ENCODE results near the gene PIGS. TPM values are rescaled to one million over a fixed set of nuclear protein-coding genes. Genes with fewer than 3 reads are reported as not detected.

The PIGS gene
- polyA plus RNA-seq, 1 experiment, result 51.8 TPM

DNA sequence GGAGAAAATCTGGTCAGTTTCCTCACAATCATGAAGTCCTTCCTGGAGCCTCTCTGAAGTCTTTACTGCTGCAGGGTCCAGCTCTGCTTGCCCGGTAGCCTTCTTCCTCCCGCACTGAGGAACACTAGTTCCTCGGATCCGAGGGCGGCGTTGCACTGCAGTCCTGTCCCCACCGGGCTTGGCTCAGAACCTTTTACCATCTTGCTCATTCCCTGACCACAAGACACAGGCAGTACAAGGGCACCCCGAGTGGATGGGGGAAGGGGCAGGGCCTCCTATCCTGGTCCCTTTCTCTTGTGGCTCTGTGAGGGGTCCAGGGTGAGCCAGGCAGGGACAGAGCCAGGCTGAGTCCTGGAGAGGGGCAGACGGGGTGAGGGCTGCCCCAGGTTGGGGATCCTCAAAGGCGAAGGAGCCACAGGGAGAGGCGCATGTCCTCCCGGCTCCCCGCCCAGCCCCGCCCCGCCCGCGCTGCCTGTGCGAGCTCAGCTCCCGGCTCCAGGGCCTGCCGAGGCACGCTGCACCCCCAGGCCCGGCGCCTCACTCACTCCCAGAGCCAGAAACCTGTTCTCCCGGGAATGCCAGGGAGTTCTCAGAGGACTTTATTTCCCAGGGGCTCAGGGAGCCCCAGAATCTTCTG lies 63.6 kb downstream of the PIGS start:
- no peak overlapping the region for H3K4me3 ChIP-seq (ENCODE audit: low read depth, low read length)
- CTCF ChIA-PET, result interaction anchor here (0.7 kb wide), 1 partner anchor 33 kb away, joined by 3 read pairs; no protein-coding TSS in a partner anchor
- H3K9me3 ChIP-seq (ENCODE audit: control insufficient read depth, insufficient read depth, low read length), result no peaks in the 10 kb centered on the region
- DNase-seq (ENCODE audit: low read depth, low spot score), result no peak
- H3K27me3 ChIP-seq (ENCODE audit: control insufficient read depth, insufficient read depth, low read length), result peaks cover 80% of the 10 kb centered on the region
- H3K27ac ChIP-seq (ENCODE audit: low read depth, low read length), result no peak overlapping the region
- POLR2A ChIA-PET, result no interaction called here
- TF ChIP-seq, protein P1, sequence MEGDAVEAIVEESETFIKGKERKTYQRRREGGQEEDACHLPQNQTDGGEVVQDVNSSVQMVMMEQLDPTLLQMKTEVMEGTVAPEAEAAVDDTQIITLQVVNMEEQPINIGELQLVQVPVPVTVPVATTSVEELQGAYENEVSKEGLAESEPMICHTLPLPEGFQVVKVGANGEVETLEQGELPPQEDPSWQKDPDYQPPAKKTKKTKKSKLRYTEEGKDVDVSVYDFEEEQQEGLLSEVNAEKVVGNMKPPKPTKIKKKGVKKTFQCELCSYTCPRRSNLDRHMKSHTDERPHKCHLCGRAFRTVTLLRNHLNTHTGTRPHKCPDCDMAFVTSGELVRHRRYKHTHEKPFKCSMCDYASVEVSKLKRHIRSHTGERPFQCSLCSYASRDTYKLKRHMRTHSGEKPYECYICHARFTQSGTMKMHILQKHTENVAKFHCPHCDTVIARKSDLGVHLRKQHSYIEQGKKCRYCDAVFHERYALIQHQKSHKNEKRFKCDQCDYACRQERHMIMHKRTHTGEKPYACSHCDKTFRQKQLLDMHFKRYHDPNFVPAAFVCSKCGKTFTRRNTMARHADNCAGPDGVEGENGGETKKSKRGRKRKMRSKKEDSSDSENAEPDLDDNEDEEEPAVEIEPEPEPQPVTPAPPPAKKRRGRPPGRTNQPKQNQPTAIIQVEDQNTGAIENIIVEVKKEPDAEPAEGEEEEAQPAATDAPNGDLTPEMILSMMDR (IDR thresholded peaks at IDR 0.05; ENCODE audit: low read depth, low read length), result no peak

DNA sequence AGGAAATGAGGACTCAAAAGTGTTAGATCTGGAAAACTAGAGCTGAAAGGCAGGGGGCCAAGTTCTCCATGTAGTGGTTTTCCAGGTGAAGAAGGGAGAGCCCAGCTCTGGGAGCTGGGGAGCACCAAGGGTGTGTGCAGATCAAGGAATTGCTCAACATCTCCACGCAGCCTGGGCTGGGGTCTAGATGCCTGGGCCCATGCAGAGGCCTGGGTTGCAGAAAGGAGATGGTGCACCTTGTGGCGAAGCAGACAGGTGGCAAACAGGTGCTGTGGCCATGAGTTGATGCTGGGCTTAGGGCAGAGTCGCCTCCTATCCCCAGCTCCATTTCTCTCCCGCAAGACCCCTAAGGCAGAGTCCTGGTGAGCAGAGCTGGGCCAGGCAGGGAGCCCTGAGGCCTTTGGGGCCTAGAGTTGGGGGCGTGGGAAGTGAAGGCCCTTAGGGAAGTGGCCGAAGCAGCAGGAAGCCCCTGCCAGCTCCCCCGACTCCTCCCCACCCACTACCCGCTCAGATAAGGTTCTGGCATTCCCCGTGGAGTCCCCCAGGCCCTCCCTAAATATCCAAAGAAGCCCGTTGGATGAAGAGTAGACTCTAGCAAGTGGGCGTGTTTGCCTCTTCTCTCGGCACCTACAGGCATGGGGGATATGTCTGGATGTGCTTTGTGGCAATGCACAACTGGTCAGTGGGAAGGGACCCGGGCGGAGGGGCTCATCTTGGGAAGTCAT lies 64.4 kb downstream of the PIGS start:
- Histone ChIP-seq H3K27me3 (ENCODE audit: control insufficient read depth, insufficient read depth, low read length) (peaks cover 79% of the 10 kb centered on the region), H3K9me3 (ENCODE audit: control insufficient read depth, insufficient read depth, low read length) (no peaks in the 10 kb centered on the region), H3K4me3 (ENCODE audit: low read depth, low read length) (no peak overlapping the region), H3K27ac (ENCODE audit: low read depth, low read length) (no peak overlapping the region)
- no peak for DNase-seq (ENCODE audit: low read depth, low spot score)
- ChIA-PET CTCF (no interaction called here), POLR2A (no interaction called here)
- TF ChIP-seq, protein P1 (IDR thresholded peaks at IDR 0.05; ENCODE audit: low read depth, low read length), result no peak

DNA sequence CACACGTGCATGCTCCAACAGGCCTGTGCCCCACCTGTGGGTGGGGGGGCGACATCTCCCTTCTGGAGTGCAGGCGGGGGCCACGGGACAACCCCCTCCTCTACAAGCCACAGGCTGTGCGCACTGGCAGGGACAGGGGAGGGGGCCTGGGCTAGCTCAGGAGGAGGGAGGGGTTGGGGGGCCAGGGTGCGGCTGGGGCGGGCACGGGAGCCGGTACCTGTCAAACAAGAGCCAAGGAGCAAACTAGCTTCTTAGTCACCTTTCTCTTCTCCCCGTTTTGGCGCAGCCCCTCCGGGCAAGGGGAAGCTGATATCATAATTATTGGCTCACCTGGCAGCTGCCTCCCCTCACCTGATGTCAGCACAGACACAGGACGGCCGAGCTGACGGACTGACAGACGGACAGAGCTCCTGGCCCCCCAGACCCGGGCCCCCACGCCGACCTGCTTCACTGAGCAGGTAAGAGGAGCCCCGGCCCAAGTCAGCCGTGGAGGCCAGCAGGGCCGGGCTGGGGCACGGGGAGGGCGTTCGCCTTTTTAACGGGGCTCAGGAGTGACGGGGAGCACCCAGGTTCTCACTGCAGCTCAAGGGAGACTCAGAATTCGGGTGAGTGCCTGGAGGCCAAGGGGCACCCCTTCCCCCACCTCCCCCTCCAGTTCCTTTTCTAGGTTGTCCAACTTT lies 65.2 kb downstream of the PIGS start, which contains the start of gene FOXN1:
TSS of gene FOXN1 (plus strand) at position 363 of the 680 bp plus-strand sequence. CDS start 17,622 bp downstream, outside the sequence.
- DNase-seq (ENCODE audit: low read depth, low spot score), result no peak
- peaks cover 81% of the 10 kb centered on the region for H3K27me3 ChIP-seq (ENCODE audit: control insufficient read depth, insufficient read depth, low read length)
- TF ChIP-seq, protein P1 (IDR thresholded peaks at IDR 0.05; ENCODE audit: low read depth, low read length), result no peak
- POLR2A ChIA-PET, result no interaction called here
- no peak within 1 kb of the TSS for H3K4me3 ChIP-seq (ENCODE audit: low read depth, low read length)
- no peaks in the 10 kb centered on the region for H3K9me3 ChIP-seq (ENCODE audit: control insufficient read depth, insufficient read depth, low read length)
- CTCF ChIA-PET, result interaction anchor here (1.2 kb wide), 1 partner anchor 35 kb away, joined by 3 read pairs; no protein-coding TSS in a partner anchor
- H3K27ac ChIP-seq (ENCODE audit: low read depth, low read length), result no peak within 1 kb of the TSS

DNA sequence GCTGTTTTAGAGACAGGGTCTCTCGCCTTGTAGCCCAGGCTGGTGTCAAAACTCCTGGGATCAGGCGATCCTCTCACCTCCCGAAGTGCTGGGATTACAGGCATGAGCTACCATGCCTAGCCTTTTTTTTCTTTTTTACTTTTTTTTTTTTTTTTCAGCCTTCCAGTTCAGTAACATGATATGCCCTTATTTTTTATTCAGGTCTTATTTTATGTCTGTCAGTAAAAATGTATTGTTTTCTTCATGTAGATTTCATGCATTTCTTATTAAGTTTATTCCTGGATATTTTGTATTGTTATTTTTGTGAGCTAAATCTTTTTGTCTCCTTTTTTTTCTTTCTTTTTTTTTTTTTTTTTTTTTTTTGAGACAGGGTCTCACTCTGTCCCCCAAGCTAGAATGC lies 67.9 kb downstream of the PIGS start:
- no peak overlapping the region for H3K27ac ChIP-seq (ENCODE audit: low read depth, low read length)
- TF ChIP-seq, protein P1 (IDR thresholded peaks at IDR 0.05; ENCODE audit: low read depth, low read length), result no peak
- ChIA-PET CTCF (interaction anchor here (0.7 to 2.5 kb wide), 5 partner anchors 9 to 95 kb away, joined by 3 to 19 read pairs (median 7); no protein-coding TSS in a partner anchor), POLR2A (interaction anchor here (1.0 kb wide), 1 partner anchor 29 kb away, joined by 3 read pairs; no protein-coding TSS in a partner anchor)
- H3K9me3 ChIP-seq (ENCODE audit: control insufficient read depth, insufficient read depth, low read length), result no peaks in the 10 kb centered on the region; the same call in 1 of the 2 replicates
- DNase-seq (ENCODE audit: low read depth, low spot score), result no peak
- H3K27me3 ChIP-seq (ENCODE audit: control insufficient read depth, insufficient read depth, low read length), result peaks cover 75% of the 10 kb centered on the region
- H3K4me3 ChIP-seq (ENCODE audit: low read depth, low read length), result no peak overlapping the region

Other genes with a start within 250 kb of the PIGS start
- 43.5 and 67.1 TPM in 2 replicates for gene IFT20, start 236.1 kb downstream of the PIGS start, polyA plus RNA-seq (2011; rRNA removed)
- gene TNFAIP1, start 235.8 kb downstream of the PIGS start, polyA plus RNA-seq (2011; rRNA removed), result 51.2 and 64.7 TPM in 2 replicates
- gene POLDIP2, start 214.0 kb downstream of the PIGS start, polyA plus RNA-seq (2011; rRNA removed), result 84.7 and 97.7 TPM in 2 replicates
- not detected in 2 replicates for gene SEBOX, start 206.3 kb downstream of the PIGS start, polyA plus RNA-seq (2011; rRNA removed)
- 0.53 and 1.3 TPM in 2 replicates for gene VTN, start 201.2 kb downstream of the PIGS start, polyA plus RNA-seq (2011; rRNA removed)
- 6.2 and 6.7 TPM in 2 replicates for gene SARM1, start 199.8 kb downstream of the PIGS start, polyA plus RNA-seq (2011; rRNA removed)
- gene SLC46A1, start 165.3 kb downstream of the PIGS start, polyA plus RNA-seq (2011; rRNA removed), result 2.5 and 3.4 TPM in 2 replicates
- gene SLC13A2, start 97.9 kb downstream of the PIGS start, polyA plus RNA-seq (2011; rRNA removed), result not detected in 2 replicates
- gene FOXN1, start 65.2 kb downstream of the PIGS start, polyA plus RNA-seq (2011; rRNA removed), result not detected in 2 replicates
- 51.2 and 54.3 TPM in 2 replicates for gene UNC119, start 18.9 kb downstream of the PIGS start, polyA plus RNA-seq (2011; rRNA removed)
- 46.3 and 48.6 TPM in 2 replicates for gene ALDOC, start 5.4 kb upstream of the PIGS start, polyA plus RNA-seq (2011; rRNA removed)
- gene SPAG5, start 27.5 kb upstream of the PIGS start, polyA plus RNA-seq (2011; rRNA removed), result 17.0 and 17.4 TPM in 2 replicates
- 4.6 and 6.0 TPM in 2 replicates for gene RSKR, start 42.7 kb upstream of the PIGS start, polyA plus RNA-seq (2011; rRNA removed)
- 141 and 156 TPM in 2 replicates for gene BLTP2, start 73.6 kb upstream of the PIGS start, polyA plus RNA-seq (2011; rRNA removed)
- gene SDF2, start 90.4 kb upstream of the PIGS start, polyA plus RNA-seq (2011; rRNA removed), result 76.1 and 79.4 TPM in 2 replicates
- gene SUPT6H, start 90.7 kb upstream of the PIGS start, polyA plus RNA-seq (2011; rRNA removed), result 41.0 and 52.2 TPM in 2 replicates
- 0.51 and 0.52 TPM in 2 replicates for gene PROCA1, start 140.4 kb upstream of the PIGS start, polyA plus RNA-seq (2011; rRNA removed)
- 389 and 428 TPM in 2 replicates for gene RAB34, start 146.3 kb upstream of the PIGS start, polyA plus RNA-seq (2011; rRNA removed)
- 1,337 and 1,690 TPM in 2 replicates for gene RPL23A, start 148.5 kb upstream of the PIGS start, polyA plus RNA-seq (2011; rRNA removed)
- 11.8 and 13.1 TPM in 2 replicates for gene TLCD1, start 154.7 kb upstream of the PIGS start, polyA plus RNA-seq (2011; rRNA removed)
- 2.5 and 3.0 TPM in 2 replicates for gene NEK8, start 157.3 kb upstream of the PIGS start, polyA plus RNA-seq (2011; rRNA removed)
- 26.1 and 38.8 TPM in 2 replicates for gene TRAF4, start 172.5 kb upstream of the PIGS start, polyA plus RNA-seq (2011; rRNA removed)

Measured in AG04450 (cell line).